CD4-positive, alpha-beta T cell treated with Interleukin-21 for 1 hour (primary cell): ENCODE data around the gene VDAC1.
"Not testable (repeated sequence)": the region's sequence is repeated elsewhere in the genome, so short reads cannot be mapped to it uniquely, and the experiment has no call there.

Experiments used
- DNase-seq: peaks from one replicate; pipeline ENCODE4 v3.0.0-alpha.2; 2020

The VDAC1 gene

GRCh38 chr5:133938039-133938821, 66.5 kb downstream of the VDAC1 start:
- DNase-seq: no peak

- not testable (repeated sequence) for DNase-seq
Observed at GRCh38 chr5:133937628-133938027, 67.1 kb downstream of the VDAC1 start.

- DNase-seq: no peak
Observed at GRCh38 chr5:133936651-133937015, 68.1 kb downstream of the VDAC1 start.

- not testable (repeated sequence) for DNase-seq
Observed at GRCh38 chr5:133935991-133936650, 68.7 kb downstream of the VDAC1 start.

GRCh38 chr5:133935667-133935940, 69.2 kb downstream of the VDAC1 start:
- DNase-seq: no peak

- no peak for DNase-seq
Observed at GRCh38 chr5:133934822-133935666, 69.7 kb downstream of the VDAC1 start.

GRCh38 chr5:133934311-133934710, 70.5 kb downstream of the VDAC1 start:
- no peak for DNase-seq

GRCh38 chr5:133933670-133934295, 71.0 kb downstream of the VDAC1 start:
- no peak for DNase-seq

- no peak for DNase-seq
Observed at GRCh38 chr5:133933169-133933509, 71.6 kb downstream of the VDAC1 start.

- peak; percentile 10 for DNase-seq
Observed at GRCh38 chr5:133932441-133933168, 72.2 kb downstream of the VDAC1 start.

GRCh38 chr5:133931546-133931945, 73.2 kb downstream of the VDAC1 start:
- DNase-seq: no peak

GRCh38 chr5:133930813-133931090, 74.0 kb downstream of the VDAC1 start:
- DNase-seq: no peak

- DNase-seq: peak; percentile 54
Observed at GRCh38 chr5:133930061-133930812, 74.5 kb downstream of the VDAC1 start.

GRCh38 chr5:133928587-133929393, 76.0 kb downstream of the VDAC1 start:
- no peak for DNase-seq

- DNase-seq: no peak
Observed at GRCh38 chr5:133927300-133928180, 77.2 kb downstream of the VDAC1 start.

- no peak for DNase-seq
Observed at GRCh38 chr5:133926489-133927299, 78.1 kb downstream of the VDAC1 start.

- no peak for DNase-seq
Observed at GRCh38 chr5:133925866-133926488, 78.8 kb downstream of the VDAC1 start.

- DNase-seq: no peak
Observed at GRCh38 chr5:133925269-133925668, 79.5 kb downstream of the VDAC1 start.
